HG02981 (cell line): ENCODE measurements around the gene HNRNPCL2.
"Not testable (repeated sequence)": the region's sequence is repeated elsewhere in the genome, so short reads cannot be mapped to it uniquely, and the experiment has no call there.

Experiments used
- ATAC-seq: cut with Tn5 transposase; IDR thresholded peaks from one replicate; pipeline ENCODE4 v1.9.1; 2021; ENCODE audit warnings: mild to moderate bottlenecking, moderate library complexity; ENCODE audit not compliant: unreplicated experiment

Gene HNRNPCL2

GRCh38 chr1:13116754-13117153 lies at the start of gene HNRNPCL2:
Gene HNRNPCL2 (minus strand): TSS chr1:13116854. CDS start chr1:13116400, 454 bp downstream.
- ATAC-seq = not testable (repeated sequence)

- not testable (repeated sequence) for ATAC-seq
Measured at GRCh38 chr1:13165531-13165930, 48.9 kb upstream of the HNRNPCL2 start, which contains the start of gene HNRNPCL4. Gene HNRNPCL4 (minus strand): TSS chr1:13165631. CDS start chr1:13165467, 164 bp downstream.

GRCh38 chr1:13155909-13156308 lies 39.3 kb upstream of the HNRNPCL2 start, which contains the start of gene PRAMEF26:
Gene PRAMEF26 (minus strand): TSS chr1:13156009. CDS start chr1:13153095, 2,914 bp downstream.
- not testable (repeated sequence) for ATAC-seq

- not testable (repeated sequence) for ATAC-seq
Measured at GRCh38 chr1:13070474-13070873, 46.2 kb downstream of the HNRNPCL2 start, which contains the start of gene PRAMEF25. Gene PRAMEF25 (plus strand): TSS chr1:13070774. CDS start chr1:13073694, 2,920 bp downstream.
